GM18951 (cell line): ENCODE measurements around the gene INSRR.

Experiments used
- POLR2A ChIP-seq: IDR thresholded peaks from 4 replicates; pipeline ENCODE4 v1.6.1; 2011; ENCODE audit warnings: mild to moderate bottlenecking; ENCODE audit not compliant: insufficient read length, insufficient read depth; ENCODE audit errors: extremely low read depth
- in situ Hi-C: fragments of 300-500 bp; cut with MboI; formaldehyde crosslinking; loops from one replicate; pipeline ENCODE4 v1.12.0; 2022; ENCODE audit warnings: low sequenced_read_pairs, mixed read lengths, inconsistent platforms; ENCODE audit not compliant: unreplicated experiment

The INSRR gene

GRCh38 chr1:156860113-156860627 lies 1.3 kb upstream of the INSRR start:
- in situ Hi-C loops: loop anchor here (25.0 kb wide), 1 partner anchor 173 kb away; the partner anchor contains the start of gene NES
- no peak for TF ChIP-seq POLR2A

GRCh38 chr1:156859523-156860112 lies 701 bp upstream of the INSRR start:
- no peak for TF ChIP-seq POLR2A
- in situ Hi-C loops: loop anchor here (25.0 kb wide), 1 partner anchor 172 kb away; the partner anchor contains the start of gene NES

GRCh38 chr1:156858555-156858956 lies 361 bp downstream of the INSRR start:
- in situ Hi-C loops: loop anchor here (25.0 kb wide), 1 partner anchor 171 kb away; the partner anchor contains the start of gene NES
- TF ChIP-seq POLR2A: no peak

- in situ Hi-C loops: loop anchor here (25.0 kb wide), 1 partner anchor 170 kb away; the partner anchor contains the start of gene NES
Observed at GRCh38 chr1:156857532-156857931, 1.4 kb downstream of the INSRR start.

GRCh38 chr1:156856282-156856785 lies 2.6 kb downstream of the INSRR start:
- in situ Hi-C loops: loop anchor here (25.0 kb wide), 1 partner anchor 169 kb away; the partner anchor contains the start of gene NES
- TF ChIP-seq POLR2A: no peak

More at GRCh38 chr1:156857532-156857931, 1.4 kb downstream of the INSRR start:
- TF ChIP-seq POLR2A: no peak

GRCh38 chr1:156854634-156855033 lies 4.3 kb downstream of the INSRR start:
- in situ Hi-C loops: loop anchor here (25.0 kb wide), 1 partner anchor 167 kb away; the partner anchor contains the start of gene NES

GRCh38 chr1:156853761-156854160 lies 5.2 kb downstream of the INSRR start:
- in situ Hi-C loops: loop anchor here (25.0 kb wide), 1 partner anchor 166 kb away; the partner anchor contains the start of gene NES
- no peak for TF ChIP-seq POLR2A

More at GRCh38 chr1:156854634-156855033, 4.3 kb downstream of the INSRR start:
- TF ChIP-seq POLR2A: no peak

- in situ Hi-C loops: loop anchor here (25.0 kb wide), 1 partner anchor 165 kb away; the partner anchor contains the start of gene NES
- TF ChIP-seq POLR2A: no peak
Observed at GRCh38 chr1:156852418-156852874, 6.5 kb downstream of the INSRR start.

GRCh38 chr1:156851779-156852417 lies 7.0 kb downstream of the INSRR start:
- no peak for TF ChIP-seq POLR2A
- in situ Hi-C loops: loop anchor here (25.0 kb wide), 1 partner anchor 165 kb away; the partner anchor contains the start of gene NES

- no peak for TF ChIP-seq POLR2A
- in situ Hi-C loops: no loop called here
Observed at GRCh38 chr1:156849151-156849496, 9.8 kb downstream of the INSRR start.

GRCh38 chr1:156848461-156849150 lies 10.3 kb downstream of the INSRR start:
- in situ Hi-C loops: no loop called here

GRCh38 chr1:156847591-156848460 lies 11.1 kb downstream of the INSRR start:
- TF ChIP-seq POLR2A: no peak
- in situ Hi-C loops: no loop called here

More at GRCh38 chr1:156848461-156849150, 10.3 kb downstream of the INSRR start:
- no peak for TF ChIP-seq POLR2A
